HepG2 (cell line): ENCODE measurements around the gene EBF4. TPM values are rescaled to one million over a fixed set of nuclear protein-coding genes. Genes with fewer than 3 reads are reported as not detected.
A peak's percentile ranks its signal among the peaks of the same experiment; 100 is the strongest.

Experiments
- CBFB ChIP-seq: sonication (generic); formaldehyde crosslinking; IDR thresholded peaks from 2 replicates; pipeline ENCODE4 v1.4.0; 2020; ENCODE audit warnings: missing genetic modification reagents
- CENPBD1 ChIP-seq: sonication (generic); formaldehyde crosslinking; IDR thresholded peaks from 2 replicates; pipeline ENCODE4 v1.8.0; 2022; ENCODE audit warnings: missing genetic modification reagents, low read depth, mild to moderate bottlenecking, borderline replicate concordance
- FOXA3 ChIP-seq: IDR thresholded peaks from 2 replicates; pipeline ENCODE4 v1.6.1; 2016; ENCODE audit warnings: missing genetic modification reagents, missing compliant biosample characterization
- GABPB1 ChIP-seq: IDR thresholded peaks from 2 replicates; pipeline ENCODE4 v1.6.1; 2016; ENCODE audit warnings: mild to moderate bottlenecking, missing genetic modification reagents, moderate library complexity, missing compliant biosample characterization
- GATAD2A ChIP-seq: IDR thresholded peaks from 2 replicates; pipeline ENCODE4 v1.6.1; 2016
- KDM4B ChIP-seq: sonication (generic); formaldehyde crosslinking; IDR thresholded peaks from 2 replicates; pipeline ENCODE4 v1.4.0; 2020; ENCODE audit warnings: missing genetic modification reagents
- KLF12 ChIP-seq: sonication (generic); formaldehyde crosslinking; IDR thresholded peaks from 2 replicates; pipeline ENCODE4 v1.4.0; 2020; ENCODE audit warnings: missing genetic modification reagents, borderline replicate concordance
- NCOA2 ChIP-seq: sonication (generic); formaldehyde crosslinking; IDR thresholded peaks from 2 replicates; pipeline ENCODE4 v1.8.0; 2022; ENCODE audit warnings: inconsistent platforms
- REPIN1 ChIP-seq: sonication (generic); formaldehyde crosslinking; IDR thresholded peaks from 2 replicates; pipeline ENCODE4 v1.8.0; 2022; ENCODE audit warnings: missing genetic modification reagents, low read depth, mild to moderate bottlenecking, borderline replicate concordance
- SNAPC2 ChIP-seq: sonication (generic); formaldehyde crosslinking; IDR thresholded peaks from 2 replicates; pipeline ENCODE4 v1.8.1; 2022; ENCODE audit warnings: mild to moderate bottlenecking, missing genetic modification reagents
- SOX5 ChIP-seq: IDR thresholded peaks from 2 replicates; pipeline ENCODE4 v1.6.1; 2016; ENCODE audit warnings: borderline replicate concordance
- SOX6 ChIP-seq, 2 experiments: fragments of 450-650 bp in 1 of 2; sonication (generic) in 1 of 2; formaldehyde crosslinking in 1 of 2; IDR thresholded peaks; 2 replicates each; pipeline versions ENCODE4 v1.4.0 to v1.6.1; 2017 to 2020; ENCODE audit warnings: antibody characterized with exemption in 1 of 2, mild to moderate bottlenecking in 1 of 2, missing genetic modification reagents in 1 of 2
- THAP9 ChIP-seq: sonication (generic); formaldehyde crosslinking; IDR thresholded peaks from 2 replicates; pipeline ENCODE4; 2020; ENCODE audit warnings: missing genetic modification reagents, mild to moderate bottlenecking, borderline replicate concordance
- ZNF17 ChIP-seq: sonication (generic); formaldehyde crosslinking; IDR thresholded peaks from 2 replicates; pipeline ENCODE4 v1.5.0; 2020; ENCODE audit warnings: mild to moderate bottlenecking, missing genetic modification reagents
- ZNF550 ChIP-seq: sonication (generic); formaldehyde crosslinking; IDR thresholded peaks from 2 replicates; pipeline ENCODE4 v1.4.0; 2020; ENCODE audit warnings: mild to moderate bottlenecking, missing genetic modification reagents, borderline replicate concordance
- ZNF557 ChIP-seq: sonication (generic); formaldehyde crosslinking; IDR thresholded peaks from 2 replicates; pipeline ENCODE4 v1.4.0; 2020; ENCODE audit warnings: missing genetic modification reagents
- ZNF704 ChIP-seq: sonication (generic); formaldehyde crosslinking; IDR thresholded peaks from 2 replicates; pipeline ENCODE4 v1.8.1; 2023; ENCODE audit warnings: mild to moderate bottlenecking, inconsistent platforms, moderate library complexity, missing genetic modification reagents, borderline replicate concordance
- ZNF773 ChIP-seq: sonication (generic); formaldehyde crosslinking; IDR thresholded peaks from 2 replicates; pipeline ENCODE4 v1.4.0; 2020; ENCODE audit warnings: missing genetic modification reagents, borderline replicate concordance
- ZNF792 ChIP-seq: IDR thresholded peaks from 2 replicates; pipeline ENCODE4 v1.6.1; 2016
- polyA plus RNA-seq, 8 experiments: library from polyadenylated mRNA; depleted of rRNA in 3 of 8; stranded (reverse) in 7 of 8; unstranded in 1 of 8; fragments of >200 nt; fragmentation: Illumina TruSeq in 4 of 8; extraction: Trizol in 4 of 8; gene quantifications; 2 replicates each; pipeline versions ENCODE4 v1.2.1 to v1.2.3, GENCODE V29; 2011 to 2016; ENCODE audit warnings: low read depth in 4 of 8, missing spikeins in 1 of 8, mixed read lengths in 1 of 8; ENCODE audit not compliant: insufficient read depth in 1 of 8
- total RNA-seq, 5 experiments: library from RNA; depleted of rRNA; stranded (reverse); fragments of >200 nt; fragmentation: Illumina TruSeq; extraction: Trizol; gene quantifications; 2 replicates each; pipeline ENCODE4 v1.2.3, GENCODE V29; 2016; ENCODE audit warnings: low read depth in 1 of 5
- TF ChIP-seq, protein P1 (sequence below): sonication (generic); formaldehyde crosslinking; IDR thresholded peaks from 2 replicates; pipeline ENCODE4 v1.4.0; 2020; ENCODE audit warnings: missing genetic modification reagents
- TF ChIP-seq, protein P2 (sequence below): sonication (generic); formaldehyde crosslinking; IDR thresholded peaks from 2 replicates; pipeline ENCODE4 v1.8.0; 2022; ENCODE audit warnings: mild to moderate bottlenecking, missing genetic modification reagents, moderate library complexity
- TF ChIP-seq, protein P3 (sequence below): sonication (generic); formaldehyde crosslinking; IDR thresholded peaks from 2 replicates; pipeline ENCODE4 v1.4.0; 2020; ENCODE audit warnings: missing genetic modification reagents

Gene EBF4
- total and polyA plus RNA-seq, 2 of the 13 experiments (the other 11 are each of a cell fraction or from before 2014, with no cell fraction given) = 0.84 to 2.2 TPM

GRCh38 chr20:2742934-2743559, 50.5 kb downstream of the EBF4 start (continued):
- TF ChIP-seq ZNF704 (CRISPR knock-in tag) = 0 out of 2 replicates have a peak, but pooled peaks have one; percentile 35
- no peak for TF ChIP-seq THAP9 (CRISPR knock-in tag)
- no peak for TF ChIP-seq ZNF550 (CRISPR knock-in tag)
- no peak for TF ChIP-seq NCOA2
- TF ChIP-seq, protein P1, sequence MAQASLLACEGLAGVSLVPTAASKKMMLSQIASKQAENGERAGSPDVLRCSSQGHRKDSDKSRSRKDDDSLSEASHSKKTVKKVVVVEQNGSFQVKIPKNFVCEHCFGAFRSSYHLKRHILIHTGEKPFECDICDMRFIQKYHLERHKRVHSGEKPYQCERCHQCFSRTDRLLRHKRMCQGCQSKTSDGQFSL (CRISPR knock-in tag) = no peak
- TF ChIP-seq, protein P2, sequence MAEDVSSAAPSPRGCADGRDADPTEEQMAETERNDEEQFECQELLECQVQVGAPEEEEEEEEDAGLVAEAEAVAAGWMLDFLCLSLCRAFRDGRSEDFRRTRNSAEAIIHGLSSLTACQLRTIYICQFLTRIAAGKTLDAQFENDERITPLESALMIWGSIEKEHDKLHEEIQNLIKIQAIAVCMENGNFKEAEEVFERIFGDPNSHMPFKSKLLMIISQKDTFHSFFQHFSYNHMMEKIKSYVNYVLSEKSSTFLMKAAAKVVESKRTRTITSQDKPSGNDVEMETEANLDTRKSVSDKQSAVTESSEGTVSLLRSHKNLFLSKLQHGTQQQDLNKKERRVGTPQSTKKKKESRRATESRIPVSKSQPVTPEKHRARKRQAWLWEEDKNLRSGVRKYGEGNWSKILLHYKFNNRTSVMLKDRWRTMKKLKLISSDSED (CRISPR knock-in tag) = no peak
- no peak for TF ChIP-seq ZNF557 (CRISPR knock-in tag)
- TF ChIP-seq SOX5 (CRISPR knock-in tag) = no peak
- TF ChIP-seq ZNF773 (CRISPR knock-in tag) = no peak
- TF ChIP-seq ZNF792 (CRISPR knock-in tag) = no peak
- no peak for TF ChIP-seq SNAPC2 (CRISPR knock-in tag)
- peak; percentile 55; the same call in 1 of the 2 replicates for TF ChIP-seq REPIN1 (CRISPR knock-in tag)
- TF ChIP-seq CBFB = no peak
- TF ChIP-seq FOXA3 (CRISPR knock-in tag) = 0 out of 2 replicates have a peak, but pooled peaks have one; percentile 25
- no peak for TF ChIP-seq GABPB1
- TF ChIP-seq SOX6 (IDR thresholded peaks at IDR 0.05) = no peak
- no peak for TF ChIP-seq SOX6 (CRISPR knock-in tag; IDR thresholded peaks at IDR 0.05)
- TF ChIP-seq GATAD2A (CRISPR knock-in tag) = 0 out of 2 replicates have a peak, but pooled peaks have one; percentile 36
- no peak for TF ChIP-seq CENPBD1 (CRISPR knock-in tag)
- no peak for TF ChIP-seq KLF12 (CRISPR knock-in tag)
- peak; percentile 49; the same call in 1 of the 2 replicates for TF ChIP-seq KDM4B (CRISPR knock-in tag)
- no peak for TF ChIP-seq ZNF17 (CRISPR knock-in tag)
- TF ChIP-seq, protein P3, sequence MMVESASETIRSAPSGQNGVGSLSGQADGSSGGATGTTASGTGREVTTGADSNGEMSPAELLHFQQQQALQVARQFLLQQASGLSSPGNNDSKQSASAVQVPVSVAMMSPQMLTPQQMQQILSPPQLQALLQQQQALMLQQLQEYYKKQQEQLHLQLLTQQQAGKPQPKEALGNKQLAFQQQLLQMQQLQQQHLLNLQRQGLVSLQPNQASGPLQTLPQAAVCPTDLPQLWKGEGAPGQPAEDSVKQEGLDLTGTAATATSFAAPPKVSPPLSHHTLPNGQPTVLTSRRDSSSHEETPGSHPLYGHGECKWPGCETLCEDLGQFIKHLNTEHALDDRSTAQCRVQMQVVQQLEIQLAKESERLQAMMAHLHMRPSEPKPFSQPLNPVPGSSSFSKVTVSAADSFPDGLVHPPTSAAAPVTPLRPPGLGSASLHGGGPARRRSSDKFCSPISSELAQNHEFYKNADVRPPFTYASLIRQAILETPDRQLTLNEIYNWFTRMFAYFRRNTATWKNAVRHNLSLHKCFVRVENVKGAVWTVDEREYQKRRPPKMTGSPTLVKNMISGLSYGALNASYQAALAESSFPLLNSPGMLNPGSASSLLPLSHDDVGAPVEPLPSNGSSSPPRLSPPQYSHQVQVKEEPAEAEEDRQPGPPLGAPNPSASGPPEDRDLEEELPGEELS (CRISPR knock-in tag) = no peak
